ENCODE data around the gene ELOVL2.

The ELOVL2 gene

DNA sequence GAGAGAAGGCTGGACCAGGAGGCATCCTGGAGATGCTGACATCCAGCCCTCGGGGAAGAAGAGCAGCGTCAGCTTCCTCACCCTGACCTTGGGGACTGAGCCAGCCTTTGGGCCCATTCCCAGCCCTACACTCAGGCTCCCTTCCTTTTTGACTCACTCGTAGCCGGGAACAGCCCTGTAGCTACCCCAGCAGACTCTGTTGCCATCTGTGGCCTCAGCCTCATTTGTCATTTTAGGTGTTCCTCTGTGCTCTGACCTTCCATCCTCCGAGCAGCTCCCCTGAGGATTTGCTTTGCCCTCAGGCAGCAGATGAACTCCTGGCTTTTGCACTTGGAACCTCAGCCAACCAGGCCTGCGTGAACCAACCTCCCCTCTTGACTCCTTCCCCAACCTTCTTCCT lies 67.5 kb downstream of the ELOVL2 start:
- DNase-seq: no peak

DNA sequence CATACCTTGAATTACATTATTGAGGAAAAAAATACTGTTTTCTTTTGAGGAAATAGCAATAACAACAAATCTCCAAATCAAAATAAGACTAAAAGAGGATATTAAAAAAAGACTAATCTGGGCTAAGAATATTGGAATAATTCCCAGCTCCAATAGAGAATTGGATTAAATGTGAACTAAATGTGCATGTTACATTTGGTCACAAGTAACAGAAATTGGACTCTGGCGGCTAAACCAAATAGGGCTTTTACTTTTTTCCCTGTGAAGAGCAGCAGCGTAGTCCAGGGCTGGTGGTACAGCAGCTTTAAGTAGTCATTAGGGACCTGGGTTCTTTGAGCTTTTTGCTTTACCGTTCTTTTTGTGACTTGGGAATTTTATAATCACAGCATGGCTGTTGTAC lies 71.9 kb downstream of the ELOVL2 start:
- DNase-seq: no peak

DNA sequence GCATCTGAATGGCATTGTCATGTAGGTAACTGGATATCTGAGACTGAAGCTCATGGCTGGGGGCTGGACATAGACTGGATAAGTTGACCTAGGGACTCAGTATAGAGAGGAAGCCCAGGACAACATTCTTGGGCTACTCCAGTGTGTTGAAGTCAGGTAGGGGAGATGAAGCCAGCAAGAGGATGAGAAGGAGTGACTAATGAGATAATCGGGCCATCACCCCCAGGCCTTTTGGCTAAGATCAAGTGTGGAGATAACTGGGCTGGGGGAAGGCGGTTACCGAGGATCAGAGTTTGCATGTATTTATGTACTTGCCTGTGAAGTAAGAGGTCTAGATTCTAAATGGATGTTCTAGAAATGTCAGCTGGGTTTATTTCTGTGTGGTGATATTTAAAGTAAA lies 73.4 kb downstream of the ELOVL2 start:
- DNase-seq: no peak

DNA sequence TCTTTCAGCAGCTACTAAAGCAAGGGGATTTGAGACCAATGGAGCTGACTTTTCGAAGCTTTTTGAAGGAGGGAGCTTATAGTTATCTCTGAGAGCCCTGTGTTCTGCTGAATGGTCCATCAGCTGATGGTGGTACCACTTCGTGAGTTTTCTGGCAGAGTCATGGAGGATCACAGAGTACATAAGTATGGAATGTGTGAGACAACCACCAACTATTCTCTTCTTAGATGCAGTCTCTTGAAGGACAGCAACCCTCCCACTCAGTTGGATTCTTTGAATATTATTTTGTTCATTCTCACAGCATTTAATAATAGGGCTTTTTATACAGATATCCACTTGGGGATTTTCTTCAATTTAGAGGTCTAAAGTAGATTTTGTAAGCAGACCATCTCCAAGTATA lies 75.3 kb downstream of the ELOVL2 start:
- DNase-seq: no peak

DNA sequence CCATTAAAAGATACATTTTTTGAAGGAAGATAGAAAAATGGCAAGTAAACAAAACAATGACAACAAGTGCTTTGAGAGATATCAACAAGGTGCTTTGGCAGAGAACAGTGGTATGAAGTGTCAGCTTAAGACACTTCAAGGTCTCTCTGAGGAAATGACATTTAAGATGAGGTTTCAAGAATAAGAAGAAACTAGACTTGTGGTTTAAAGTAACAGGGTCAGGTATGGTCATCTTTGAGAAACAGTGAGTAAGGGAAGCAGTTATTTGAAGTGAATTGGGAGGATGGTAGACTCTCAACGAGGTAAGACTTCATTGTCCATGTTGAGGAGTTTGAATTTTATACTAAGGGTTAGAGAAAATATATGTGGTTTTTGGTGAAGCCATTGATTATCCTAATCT lies 79.4 kb downstream of the ELOVL2 start:
- no peak for DNase-seq

DNA sequence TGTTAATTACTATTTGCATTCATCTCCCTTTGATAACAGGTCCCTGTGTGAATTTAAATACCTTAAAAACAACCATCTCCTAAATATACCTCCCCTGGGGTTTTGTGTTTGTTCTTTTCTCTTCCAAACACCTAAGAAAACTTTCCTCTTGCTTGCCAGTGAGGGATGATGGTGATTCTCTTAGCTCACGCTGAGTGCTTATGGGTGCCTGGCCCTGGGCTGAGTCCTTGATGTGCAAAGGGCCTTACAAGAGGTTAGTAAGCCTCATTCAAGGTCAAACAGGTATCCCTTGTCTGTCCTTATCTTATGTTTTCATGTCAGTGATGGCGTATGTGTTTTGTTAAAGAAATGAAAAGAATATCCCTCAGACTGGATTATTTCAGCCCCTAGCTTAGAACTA lies 81.0 kb downstream of the ELOVL2 start:
- DNase-seq: no peak

DNA sequence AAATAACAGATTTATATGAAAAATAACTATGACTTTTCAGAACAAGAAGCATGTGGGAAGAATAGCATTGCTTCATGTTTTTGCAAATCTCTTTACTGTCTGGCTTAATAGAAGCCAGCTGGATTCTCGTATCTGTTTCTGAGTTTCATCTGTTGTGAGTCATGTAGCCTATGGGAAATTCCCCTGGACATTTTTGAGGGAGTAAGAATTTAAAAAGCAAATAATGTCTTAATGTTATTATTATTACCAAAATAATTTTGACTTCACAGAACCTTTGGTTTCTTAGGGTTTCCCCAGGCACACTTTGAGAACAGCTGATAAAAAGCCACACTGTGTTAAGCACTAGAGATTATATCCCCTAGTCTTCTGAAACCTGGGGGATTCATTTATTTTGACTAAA lies 81.4 kb downstream of the ELOVL2 start:
- DNase-seq: no peak

DNA sequence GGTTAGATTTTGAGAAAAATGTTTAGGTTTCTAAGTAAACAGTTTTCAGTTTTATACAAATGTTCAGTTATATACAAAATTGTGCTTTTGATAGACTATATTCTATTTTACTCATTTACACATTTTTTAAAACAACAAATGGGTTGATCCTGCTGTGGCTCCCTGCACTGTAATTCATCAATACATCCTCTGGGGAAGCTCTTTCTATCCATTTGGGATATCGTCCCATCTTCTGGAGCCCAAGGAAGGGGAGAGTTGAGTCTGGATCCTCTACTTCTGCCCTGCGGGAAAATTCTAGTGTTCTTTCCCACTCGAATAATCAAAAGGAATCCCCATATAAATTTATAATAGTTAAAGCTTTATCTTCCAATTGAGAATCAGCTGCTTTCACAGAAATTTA lies 82.3 kb downstream of the ELOVL2 start:
- DNase-seq: no peak

DNA sequence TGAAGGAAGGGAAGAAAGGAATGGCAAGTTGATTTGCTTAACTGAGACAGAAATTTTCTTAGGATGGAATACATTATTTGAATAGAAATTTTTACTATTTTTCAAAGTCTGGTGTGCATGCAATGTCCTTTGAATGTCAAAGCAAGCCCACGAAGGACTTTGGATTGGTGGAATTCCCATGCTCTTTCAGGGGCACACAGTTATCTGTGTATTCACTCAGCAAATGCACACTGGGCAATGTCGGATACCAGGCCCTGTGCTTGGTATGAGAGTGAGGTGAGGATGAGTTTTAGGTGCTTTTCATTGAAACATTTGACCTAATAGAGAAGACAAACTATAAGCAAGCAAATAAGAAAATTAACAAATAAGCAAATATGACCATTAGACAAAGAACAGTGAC lies 83.9 kb downstream of the ELOVL2 start:
- no peak for DNase-seq

DNA sequence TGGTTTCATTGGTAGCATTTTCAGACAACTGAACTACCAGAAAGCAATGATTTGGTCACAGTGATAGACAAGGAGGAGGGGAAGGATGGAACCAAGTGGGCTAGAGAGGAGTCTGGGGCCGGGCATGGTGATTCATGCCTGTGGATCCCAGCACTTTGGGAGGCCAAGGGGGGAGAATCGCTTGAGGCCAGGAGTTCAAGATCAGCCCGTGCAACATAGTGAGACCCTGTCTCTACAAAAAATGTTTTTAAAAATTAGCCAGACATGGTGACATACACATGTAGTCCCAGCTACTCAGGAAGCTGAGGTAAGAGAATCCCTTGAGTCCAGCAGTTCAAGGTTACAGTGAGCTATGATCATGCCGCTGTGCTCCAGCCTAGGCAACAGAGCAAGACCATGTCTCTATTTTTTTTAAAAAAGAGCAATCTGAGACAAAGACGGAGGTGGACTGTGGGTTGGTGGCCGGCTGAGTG lies 86.7 kb downstream of the ELOVL2 start:
- no peak for DNase-seq

DNA sequence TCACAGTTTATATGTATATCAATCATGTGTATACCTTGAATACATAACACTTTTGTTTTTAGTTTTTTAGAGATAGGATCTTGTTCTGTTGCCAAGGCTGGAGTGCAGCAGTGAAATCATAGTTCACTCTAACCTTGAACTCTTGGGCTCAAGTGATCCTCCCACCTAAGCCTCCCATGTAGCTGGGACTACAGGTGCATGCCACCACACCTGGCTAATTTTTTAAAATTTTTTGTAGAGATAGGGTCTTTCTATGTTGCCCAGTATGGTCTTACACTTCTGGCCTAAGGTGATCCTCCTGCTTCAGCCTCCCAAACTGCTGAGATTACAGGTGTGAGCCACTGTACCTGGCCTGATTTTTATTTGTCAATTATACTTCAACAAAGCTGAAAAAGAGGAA lies 87.3 kb downstream of the ELOVL2 start:
- DNase-seq: no peak

DNA sequence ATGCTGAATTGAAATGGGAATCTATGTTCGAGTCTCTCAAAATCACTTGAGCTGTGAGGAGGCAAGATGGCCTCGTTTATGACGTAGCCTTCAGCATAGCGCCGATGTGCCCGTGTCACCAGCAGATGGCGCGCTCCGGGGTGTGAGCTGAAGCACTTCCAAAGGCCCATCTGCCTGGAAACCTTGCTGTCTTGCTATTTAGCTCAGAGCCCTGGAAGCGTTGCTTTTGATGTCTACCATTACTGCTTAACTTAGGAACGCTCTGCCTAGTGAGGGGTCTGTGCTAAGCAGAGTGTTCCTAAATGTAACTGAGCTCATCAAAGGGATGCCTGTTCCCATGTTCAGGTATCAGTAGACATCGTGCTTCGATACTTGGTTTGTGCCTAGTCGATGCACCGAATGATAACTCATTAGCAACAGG lies 89.5 kb downstream of the ELOVL2 start:
- DNase-seq: no peak

DNA sequence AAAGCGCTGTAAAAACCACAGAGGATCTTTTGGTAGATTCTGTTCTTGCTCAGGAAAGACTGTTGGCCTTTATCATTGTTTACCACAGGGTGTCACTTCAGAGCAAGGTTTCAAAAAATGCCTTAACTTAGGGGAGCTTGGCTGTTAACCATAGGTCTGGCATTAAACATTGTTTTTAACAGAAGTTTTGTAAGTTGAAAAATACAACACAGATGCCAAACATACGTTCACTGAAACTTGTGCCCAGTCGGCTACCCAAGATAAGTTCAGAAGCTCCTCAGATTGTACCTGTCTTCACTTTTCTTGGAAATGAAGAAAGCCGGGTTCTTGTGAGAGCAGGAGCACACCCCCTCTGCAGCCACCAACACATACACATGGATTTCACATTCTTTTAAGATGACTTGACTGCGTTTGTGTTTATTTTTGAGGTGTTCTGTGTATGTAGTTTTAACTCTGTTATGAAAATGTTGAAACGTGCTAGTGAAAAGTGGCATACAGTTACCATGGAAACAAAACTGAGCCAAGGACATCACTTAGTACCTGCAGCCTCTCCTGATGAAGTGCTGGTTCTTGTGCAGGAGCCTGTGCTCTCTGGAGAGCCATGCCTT lies 92.3 kb downstream of the ELOVL2 start:
- peak; percentile 1 for DNase-seq

DNA sequence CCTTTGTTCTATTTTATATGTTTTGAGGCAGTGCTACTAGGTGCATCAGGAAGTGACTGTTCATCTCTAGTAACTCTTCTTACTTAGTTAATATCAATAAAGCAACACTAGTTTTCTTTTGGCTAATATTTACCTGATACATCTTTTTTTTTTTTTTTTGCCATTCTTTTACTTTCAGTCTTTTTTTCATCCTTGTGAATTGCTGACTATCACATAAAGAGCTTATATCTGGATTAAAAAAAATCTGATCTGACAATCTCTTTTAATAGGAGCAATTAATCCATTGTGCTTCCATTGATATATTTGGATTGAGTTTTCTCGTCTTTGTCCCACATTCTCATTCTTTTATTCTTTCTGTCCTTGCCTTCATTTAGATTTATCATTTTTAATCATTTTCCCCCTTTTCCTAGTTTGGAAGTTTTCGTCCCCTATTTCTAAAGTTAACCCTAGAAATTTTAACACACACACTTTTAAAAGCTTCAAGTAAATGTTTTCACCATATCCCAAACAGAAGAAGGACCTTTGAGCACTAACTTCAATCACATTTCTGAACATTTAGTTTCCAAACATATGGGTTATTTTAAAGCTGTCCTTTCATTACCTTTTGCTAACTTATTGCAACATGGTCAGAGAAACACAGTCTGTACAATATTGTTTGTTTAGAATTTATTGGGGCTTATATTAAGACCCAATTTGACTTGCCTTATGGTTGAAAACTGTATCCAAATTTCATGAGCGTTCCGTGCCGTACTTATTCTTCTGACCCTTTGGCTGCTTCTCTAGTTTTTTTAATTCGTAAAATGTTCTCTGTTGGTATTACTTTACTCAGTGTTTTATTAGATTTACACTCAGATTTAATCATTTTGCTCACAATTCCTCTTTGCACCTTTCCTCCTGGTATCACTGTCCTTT lies 94.3 kb downstream of the ELOVL2 start:
- no peak for DNase-seq

DNA sequence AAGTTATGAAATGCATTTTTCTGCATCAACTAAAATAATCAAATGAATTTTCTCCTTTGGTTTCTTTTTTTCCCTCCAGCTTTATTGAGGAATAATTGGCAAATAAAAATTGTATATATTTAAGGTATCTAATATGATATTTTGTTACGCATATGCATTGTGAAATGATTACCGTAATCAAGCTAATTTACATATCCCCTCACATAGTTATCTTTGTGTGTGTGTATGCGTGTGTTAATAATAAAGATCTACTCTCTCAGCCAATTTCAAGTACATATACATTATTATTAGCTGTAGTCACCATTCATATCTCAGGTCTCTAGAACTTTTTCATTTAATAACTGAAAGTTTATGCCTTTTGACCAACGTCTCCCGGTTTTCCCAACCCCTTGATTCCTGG lies 96.1 kb downstream of the ELOVL2 start:
- DNase-seq: no peak

DNA sequence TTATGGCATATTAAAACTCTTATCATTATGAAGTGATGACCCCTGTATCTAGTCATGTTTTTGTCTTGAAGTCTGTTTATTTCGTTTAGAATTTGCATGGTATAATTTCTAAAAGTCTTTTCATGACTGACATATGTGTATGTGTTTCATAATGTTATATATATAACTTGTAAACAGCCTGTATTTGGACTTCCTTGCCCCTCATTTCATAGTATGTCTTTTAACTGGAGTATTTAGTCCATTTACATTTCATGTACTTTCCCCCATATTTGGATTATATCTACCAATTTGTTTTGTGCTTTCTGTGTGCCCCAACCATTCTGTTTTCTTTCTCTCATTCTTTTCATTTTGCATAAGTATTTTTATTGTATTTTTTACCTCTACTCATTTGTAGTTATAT lies 98.3 kb downstream of the ELOVL2 start:
- no peak for DNase-seq

DNA sequence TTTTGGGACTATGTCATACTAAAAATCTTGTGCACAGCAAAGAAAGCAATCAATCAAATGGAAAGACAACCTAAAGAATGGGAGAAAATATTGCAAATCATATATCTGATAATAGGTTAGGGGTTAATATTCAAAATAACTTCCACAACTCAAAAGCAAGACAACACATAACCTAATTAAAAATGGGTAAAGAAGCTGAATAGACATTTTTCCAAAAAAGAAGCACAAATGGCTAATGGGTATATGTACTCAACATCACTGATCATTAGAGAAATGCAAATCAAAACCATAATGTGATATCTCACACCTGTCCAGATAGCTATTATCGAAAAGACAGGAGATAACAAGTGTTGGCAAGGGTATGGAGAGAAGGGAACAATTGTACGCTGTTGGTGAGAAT lies 104.3 kb downstream of the ELOVL2 start:
- no peak for DNase-seq

DNA sequence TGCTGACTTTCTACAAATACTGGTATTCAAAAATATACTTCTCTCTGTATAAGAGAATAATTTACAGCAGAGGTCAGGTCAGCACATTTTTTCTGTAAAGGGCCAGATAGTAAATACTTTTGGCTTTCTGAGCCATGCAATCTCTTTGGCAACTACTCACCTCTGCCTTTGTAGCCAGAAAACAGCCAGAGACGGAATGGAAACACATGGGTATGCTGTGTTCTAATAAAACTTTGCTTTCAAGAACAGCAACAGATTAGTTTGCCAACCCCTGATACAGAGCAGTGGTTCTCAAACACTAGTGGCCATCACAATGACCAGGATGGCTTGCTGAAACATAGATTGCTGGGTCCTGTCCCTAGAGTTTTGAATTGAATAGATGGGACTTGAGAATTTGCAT lies 111.0 kb downstream of the ELOVL2 start:
- DNase-seq: no peak
